H1 (cell line): ENCODE results near the gene NEU3. TPM values are rescaled to one million over a fixed set of nuclear protein-coding genes. Genes with fewer than 3 reads are reported as not detected.

Experiments used
- CTCF ChIA-PET: fragments of 300-600 bp; sonication (Branson Sonifier 250); formaldehyde crosslinking; loops from one replicate; lab custom pipeline; 2021; ENCODE audit not compliant: partially characterized antibody; lab: Charles Lee
- POLR2A ChIA-PET: fragments of 300-600 bp; sonication (Branson Sonifier 250); formaldehyde crosslinking; loops from one replicate; lab custom pipeline; 2021; ENCODE audit warnings: inconsistent platforms; ENCODE audit not compliant: partially characterized antibody; lab: Charles Lee
- DNase-seq, 2 experiments: peaks; one replicate each; pipeline versions ENCODE4 v3.0.0 to v3.0.0-alpha.2; 2010 to 2022; ENCODE audit warnings: low spot score in 2 of 2, low read depth in 1 of 2, mixed read lengths in 1 of 2
- FAIRE-seq: peaks from 2 replicates; lab custom pipeline; 2011; peaks lifted over from hg19 to GRCh38; lab: Jason Lieb, UNC
- H2AFZ ChIP-seq: 2 replicates; pipeline ENCODE4 v1.8.1; 2012; ENCODE audit warnings: low read length, inconsistent platforms
- H2AK5ac ChIP-seq: 2 replicates; pipeline ENCODE4 v1.6.1; 2013; ENCODE audit warnings: low read depth, low read length
- H2BK120ac ChIP-seq: replicated peaks from 2 replicates; pipeline ENCODE3; 2013; ENCODE audit warnings: low read depth, low read length, inconsistent platforms
- H2BK12ac ChIP-seq: 2 replicates; pipeline ENCODE4 v1.6.1; 2013; ENCODE audit warnings: low read depth, low read length
- H2BK15ac ChIP-seq: 2 replicates; pipeline ENCODE4 v1.6.1; 2013; ENCODE audit warnings: low read length
- H2BK20ac ChIP-seq: 2 replicates; pipeline ENCODE4 v1.6.1; 2013; ENCODE audit warnings: low read length
- H2BK5ac ChIP-seq: 2 replicates; pipeline ENCODE4 v1.6.1; 2013; ENCODE audit warnings: low read depth, low read length
- H3K14ac ChIP-seq: 2 replicates; pipeline ENCODE4 v1.6.1; 2013; ENCODE audit warnings: inconsistent platforms; ENCODE audit not compliant: insufficient read length
- H3K18ac ChIP-seq: 2 replicates; pipeline ENCODE4 v1.6.1; 2013; ENCODE audit warnings: low read length; ENCODE audit errors: extremely low read depth
- H3K23ac ChIP-seq: 2 replicates; pipeline ENCODE4 v1.6.1; 2013; ENCODE audit warnings: inconsistent platforms; ENCODE audit not compliant: insufficient read length
- H3K23me2 ChIP-seq: 2 replicates; pipeline ENCODE4 v1.6.1; 2013; ENCODE audit warnings: low read depth, low read length
- H3K27ac ChIP-seq: 2 replicates; pipeline ENCODE4 v1.6.1; 2011; ENCODE audit warnings: low read depth, low read length, inconsistent platforms
- H3K27me3 ChIP-seq, 4 experiments: replicated peaks in 1 of 4; 1 replicate in 1 of 4; 2 replicates in 3 of 4; pipeline versions ENCODE4 v1.6.1 to v1.8.1; 2011 to 2013; ENCODE audit warnings: low read length in 3 of 4, mild to moderate bottlenecking in 3 of 4, inconsistent platforms in 2 of 4, mixed read lengths in 2 of 4, moderate library complexity in 1 of 4; ENCODE audit not compliant: control insufficient read depth in 3 of 4, insufficient read depth in 3 of 4; ENCODE audit errors: extremely low read depth in 1 of 4
- H3K36me3 ChIP-seq, 4 experiments: 2 replicates each; pipeline versions ENCODE4 v1.6.1 to v1.8.1; 2011 to 2013; ENCODE audit warnings: mild to moderate bottlenecking in 4 of 4, low read length in 3 of 4, moderate library complexity in 2 of 4, control low read depth in 1 of 4, inconsistent platforms in 1 of 4; ENCODE audit not compliant: insufficient read depth in 4 of 4, control insufficient read depth in 2 of 4
- H3K4ac ChIP-seq: replicated peaks from 2 replicates; pipeline ENCODE3; 2013; ENCODE audit warnings: low read length, low read depth, mixed read lengths, inconsistent platforms; ENCODE audit not compliant: insufficient read length
- H3K4me1 ChIP-seq, 4 experiments: replicated peaks in 1 of 4; 1 replicate in 1 of 4; 2 replicates in 3 of 4; pipeline versions ENCODE4 v1.6.1 to v1.8.1; 2011 to 2013; ENCODE audit warnings: low read length in 3 of 4, inconsistent platforms in 2 of 4, mixed read lengths in 1 of 4; ENCODE audit not compliant: insufficient read depth in 4 of 4, control insufficient read depth in 3 of 4
- H3K4me2 ChIP-seq, 2 experiments: 2 replicates each; pipeline versions ENCODE4 v1.6.1 to v1.8.1; 2011 to 2013; ENCODE audit warnings: low read depth in 2 of 2, low read length in 2 of 2, control low read depth in 1 of 2, inconsistent platforms in 1 of 2, mild to moderate bottlenecking in 1 of 2; ENCODE audit not compliant: insufficient read depth in 1 of 2
- H3K4me3 ChIP-seq, 4 experiments: fragments of 200-600, 300-600 bp in 1 of 4; sonication (generic), shearing (Covaris generic), sonication (Bioruptor Twin) in 1 of 4; 2 replicates each; pipeline versions ENCODE4 v1.5.1 to v1.8.1; 2011 to 2016; ENCODE audit warnings: low read length in 4 of 4, low read depth in 3 of 4, control low read depth in 2 of 4, inconsistent platforms in 2 of 4, mild to moderate bottlenecking in 2 of 4, mixed read lengths in 1 of 4, moderate library complexity in 1 of 4; ENCODE audit not compliant: insufficient read depth in 2 of 4; ENCODE audit errors: extremely low read depth in 1 of 4
- H3K56ac ChIP-seq: replicated peaks from 2 replicates; pipeline ENCODE3; 2013; ENCODE audit warnings: low read depth, mild to moderate bottlenecking, mixed read lengths, low read length, inconsistent platforms; ENCODE audit not compliant: insufficient read length
- H3K79me1 ChIP-seq: 2 replicates; pipeline ENCODE4 v1.6.1; 2013; ENCODE audit warnings: low read depth, low read length, control low read depth
- H3K79me2 ChIP-seq, 2 experiments: 2 replicates each; pipeline versions ENCODE4 v1.6.1 to v1.8.1; 2012 to 2013; ENCODE audit warnings: low read length in 2 of 2, mild to moderate bottlenecking in 2 of 2, inconsistent platforms in 1 of 2; ENCODE audit not compliant: insufficient read depth in 2 of 2, control insufficient read depth in 1 of 2
- H3K9ac ChIP-seq, 4 experiments: replicated peaks in 1 of 4; 1 replicate in 1 of 4; 2 replicates in 3 of 4; pipeline versions ENCODE4 v1.6.1 to v1.8.1; 2011 to 2013; ENCODE audit warnings: low read depth in 3 of 4, low read length in 3 of 4, control low read depth in 2 of 4, mild to moderate bottlenecking in 2 of 4, moderate library complexity in 2 of 4, inconsistent platforms in 1 of 4; ENCODE audit errors: extremely low read depth in 1 of 4
- H3K9me3 ChIP-seq, 2 experiments: 2 replicates each; pipeline versions ENCODE4 v1.6.1 to v1.8.1; 2012 to 2013; ENCODE audit warnings: mild to moderate bottlenecking in 2 of 2, moderate library complexity in 2 of 2, control low read depth in 1 of 2, inconsistent platforms in 1 of 2, low read depth in 1 of 2, low read length in 1 of 2, mixed read lengths in 1 of 2; ENCODE audit not compliant: insufficient read depth in 2 of 2
- H4K20me1 ChIP-seq, 2 experiments: replicated peaks in 1 of 2; 2 replicates each; pipeline versions ENCODE3 to v1.8.1; 2011 to 2013; ENCODE audit warnings: inconsistent platforms in 2 of 2, low read length in 2 of 2, mild to moderate bottlenecking in 1 of 2; ENCODE audit not compliant: insufficient read depth in 2 of 2, control insufficient read depth in 1 of 2
- H4K5ac ChIP-seq: 2 replicates; pipeline ENCODE4 v1.6.1; 2013; ENCODE audit warnings: low read length, low read depth, mixed read lengths, inconsistent platforms; ENCODE audit not compliant: insufficient read length
- H4K8ac ChIP-seq: 2 replicates; pipeline ENCODE4 v1.8.0; 2013; ENCODE audit warnings: mild to moderate bottlenecking, moderate library complexity, low read length, inconsistent platforms; ENCODE audit not compliant: insufficient read depth; ENCODE audit errors: extremely low read depth
- H4K91ac ChIP-seq: replicated peaks from 2 replicates; pipeline ENCODE3; 2013; ENCODE audit warnings: low read length, mixed read lengths, inconsistent platforms; ENCODE audit not compliant: insufficient read length
- MAFK ChIP-seq: IDR thresholded peaks from 2 replicates; pipeline ENCODE4 v1.6.1; 2012; ENCODE audit warnings: low read depth, mild to moderate bottlenecking, improper control_type of control experiment, low read length
- TAF1 ChIP-seq: IDR thresholded peaks from 2 replicates; pipeline ENCODE4 v1.6.1; 2011; ENCODE audit warnings: mild to moderate bottlenecking, low read depth, low read length
- polyA plus RNA-seq, 7 experiments: library from polyadenylated mRNA; depleted of rRNA in 3 of 7; stranded (reverse) in 5 of 7; unstranded in 2 of 7; fragments of >200 nt in 5 of 7; fragments of 200-250 nt in 2 of 7; gene quantifications; 1 replicate in 5 of 7; 2 replicates in 1 of 7; 4 replicates in 1 of 7; pipeline versions ENCODE4 v1.2.1 to v1.2.3, GENCODE V29; 2011 to 2013; ENCODE audit warnings: missing spikeins in 2 of 7, mixed read lengths in 2 of 7
- total RNA-seq: library from RNA; stranded (reverse); fragmentation: NEBNext Ultra II Directional; extraction: Animal tissue kit (Norgen Biotek cat#: 25700); gene quantifications from 2 replicates; pipeline ENCODE4 v1.2.1, GENCODE V29; 2021

Gene NEU3
- total and polyA plus RNA-seq, 2 of the 8 experiments (the other 6 are each of a cell fraction or from before 2014, with no cell fraction given): 8.9 to 15.6 TPM

DNA sequence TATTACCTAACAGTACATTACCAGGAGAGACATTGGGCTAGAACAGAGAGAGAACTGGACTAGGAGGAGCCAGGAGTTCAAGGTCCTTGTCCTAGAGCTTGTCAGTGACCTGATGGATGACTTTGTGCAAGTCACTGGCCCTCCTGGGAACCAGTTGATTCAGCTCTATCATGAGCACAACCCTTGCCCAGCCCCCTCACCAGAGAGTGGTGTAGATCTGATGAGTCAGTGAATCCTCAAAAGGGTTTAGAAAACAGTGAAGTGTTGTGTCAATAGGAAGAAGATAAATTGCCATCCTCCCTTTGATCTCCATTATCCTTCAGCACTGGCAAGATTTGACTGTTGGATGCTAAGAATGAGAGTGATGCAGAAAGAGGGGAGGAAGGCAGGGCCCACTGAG is 24.3 kb downstream of the NEU3 start:
- H4K5ac ChIP-seq: no peak overlapping the region
- H4K8ac ChIP-seq: no peak overlapping the region
- no peak overlapping the region for H3K4ac ChIP-seq
- H2BK5ac ChIP-seq: no peak overlapping the region
- H3K27ac ChIP-seq: no peak overlapping the region
- no peak overlapping the region for H3K4me3 ChIP-seq
- no peaks in the 10 kb centered on the region for H3K4me1 ChIP-seq
- CTCF ChIA-PET: interaction anchor here (0.7 to 2.4 kb wide), 6 partner anchors 10 to 236 kb away, joined by 3 to 10 read pairs (median 3); no protein-coding TSS in a partner anchor
- H3K79me2 ChIP-seq: no peaks in the 10 kb centered on the region
- no peaks in the 10 kb centered on the region; a peak in 1 of 4 replicates for H3K9me3 ChIP-seq
- no peak overlapping the region for H3K9ac ChIP-seq
- H2BK15ac ChIP-seq: no peak overlapping the region
- POLR2A ChIA-PET: interaction anchor here (1.1 kb wide), 1 partner anchor 8 kb away, joined by 3 read pairs; no protein-coding TSS in a partner anchor
- no peaks in the 10 kb centered on the region for H4K20me1 ChIP-seq
- peaks cover 0 to 18% (median 1%) of the 10 kb centered on the region in 4 experiments; a peak in 6 of 8 replicates for H3K36me3 ChIP-seq
- TF ChIP-seq TAF1: no peak
- 0 out of 2 replicates have a peak, but pooled peaks have one; percentile 4 for TF ChIP-seq MAFK
- H4K91ac ChIP-seq: no peak overlapping the region
- no peaks in the 10 kb centered on the region for H3K27me3 ChIP-seq
- no peak overlapping the region for H2BK20ac ChIP-seq
- H2AK5ac ChIP-seq: no peak overlapping the region
- no peak overlapping the region for H3K23ac ChIP-seq
- H2AFZ ChIP-seq: no peak overlapping the region
- H3K56ac ChIP-seq: no peak overlapping the region
- H2BK12ac ChIP-seq: no peak overlapping the region
- DNase-seq (no peak), FAIRE-seq (no peak)
- H2BK120ac ChIP-seq: no peak overlapping the region
- H3K79me1 ChIP-seq: no peaks in the 10 kb centered on the region
- no peak overlapping the region for H3K18ac ChIP-seq
- no peak overlapping the region for H3K14ac ChIP-seq
- no peaks in the 10 kb centered on the region; the same call in 1 of the 2 replicates for H3K23me2 ChIP-seq
- H3K4me2 ChIP-seq: no peak overlapping the region
